Gastroesophageal sphincter (tissue), 4 donors: ENCODE measurements around the gene ZNF575. TPM values are rescaled to one million over a fixed set of nuclear protein-coding genes. Genes with fewer than 3 reads are reported as not detected.

Source experiments
- ATAC-seq: fragments of 150-250 bp; one replicate; pipeline ENCODE4 v1.9.1; 2016; ENCODE audit warnings: mild to moderate bottlenecking, moderate library complexity
- H3K27ac ChIP-seq, 4 donors: fragments of 200-600 bp; sonication (generic) in 3 of 4; 1 replicate in 3 of 4; 2 replicates in 1 of 4; pipeline ENCODE4 v1.5.1; 2016 to 2019
- H3K27me3 ChIP-seq: fragments of 200-600 bp; sonication (generic); one replicate; pipeline ENCODE4 v1.5.1; 2019
- H3K36me3 ChIP-seq, 2 donors: fragments of 200-600 bp; sonication (generic); one replicate each; pipeline ENCODE4 v1.5.1; 2019; ENCODE audit warnings: control low read depth in 1 of 2
- H3K4me1 ChIP-seq, 3 donors: fragments of 200-600 bp; sonication (generic); 1 replicate in 2 of 3; 2 replicates in 1 of 3; pipeline ENCODE4 v1.5.1; 2016 to 2019; ENCODE audit warnings: control low read depth in 2 of 3
- H3K4me3 ChIP-seq, 2 donors: fragments of 200-600 bp; sonication (generic); one replicate each; pipeline ENCODE4 v1.5.1; 2019; ENCODE audit warnings: mild to moderate bottlenecking in 1 of 2, moderate library complexity in 1 of 2
- H3K9me3 ChIP-seq, 3 donors: fragments of 200-600 bp; sonication (generic); one replicate each; pipeline ENCODE4 v1.5.1; 2017 to 2019; ENCODE audit warnings: control low read depth in 2 of 3
- EP300 ChIP-seq: sonication (generic); formaldehyde crosslinking; IDR thresholded peaks from one replicate; pipeline ENCODE4 v1.6.1; 2017; ENCODE audit warnings: antibody characterized with exemption, mild to moderate bottlenecking
- POLR2A ChIP-seq, 2 donors: fragments of 450-650 bp; IDR thresholded peaks; one replicate each; pipeline ENCODE4 v1.6.1; 2017; ENCODE audit warnings: antibody characterized with exemption in 2 of 2, mild to moderate bottlenecking in 2 of 2, moderate library complexity in 1 of 2
- POLR2AphosphoS5 ChIP-seq: sonication (generic); formaldehyde crosslinking; IDR thresholded peaks from one replicate; pipeline ENCODE4 v1.6.1; 2017; ENCODE audit warnings: antibody characterized with exemption
- WGBS, 2 donors: methylation state at CpG; one replicate each; pipeline ENCODE4 v1.1.5; 2018; ENCODE audit warnings: low coverage in 1 of 2; 5-methylcytosine and 5-hydroxymethylcytosine counted together
- total RNA-seq, 4 donors: library from RNA; depleted of rRNA; stranded (reverse); fragments of >200 nt; gene quantifications; one replicate each; pipeline ENCODE4 v1.1.0, GENCODE V29; 2016
- TF ChIP-seq, protein P1 (sequence below), 4 experiments: fragments of 200-600 bp in 2 of 4; fragments of 450-650 bp in 2 of 4; sonication (generic) in 1 of 4; IDR thresholded peaks; one replicate each; pipeline ENCODE4 v1.5.1; 2017 to 2019; ENCODE audit warnings: antibody characterized with exemption in 4 of 4, mild to moderate bottlenecking in 2 of 4, moderate library complexity in 2 of 4

Gene ZNF575
- total RNA-seq, 4 donors from 2014 or later = 0.66 to 3.3 TPM; not detected in 2

DNA sequence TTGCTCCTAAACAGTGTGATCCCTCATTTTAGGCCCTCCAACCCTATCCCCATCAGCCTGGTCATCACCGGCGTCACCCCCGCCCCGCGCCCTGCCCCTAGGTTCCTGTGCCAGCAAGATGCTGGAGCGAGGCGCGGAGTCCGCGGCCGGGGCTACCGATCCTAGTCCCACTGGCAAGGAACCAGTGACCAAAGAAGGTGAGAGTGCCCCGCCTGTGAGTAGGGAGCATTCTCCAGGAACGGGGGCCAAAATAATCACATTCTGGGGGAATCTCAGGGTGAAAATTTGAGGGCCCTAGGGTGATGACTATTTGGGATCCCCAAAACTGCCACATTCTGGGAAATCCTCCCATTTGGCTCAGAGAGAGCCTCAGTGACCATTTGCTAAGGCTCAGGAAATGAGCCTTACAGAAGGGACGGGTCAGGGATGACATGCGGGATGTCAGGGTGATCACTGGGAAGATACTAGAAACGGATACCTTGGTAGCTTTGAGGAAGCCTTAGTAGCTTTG is 1.4 kb downstream of the ZNF575 start:
- Histone ChIP-seq H3K27ac (peak overlapping the region; percentile 57 to 96 (median 90)), H3K4me3 (peak overlapping the region; percentile 29 to 70), H3K27me3 (no peaks in the 10 kb centered on the region), H3K9me3 (peaks cover 0 to 8% (median 0%) of the 10 kb centered on the region in 3 donors), H3K36me3 (peaks cover 0 to 25% of the 10 kb centered on the region in 2 donors), H3K4me1 (peaks cover 0 to 37% (median 11%) of the 10 kb centered on the region in 3 donors)
- no peak for ATAC-seq
- TF ChIP-seq EP300 (no peak), POLR2AphosphoS5 (no peak), POLR2A (IDR thresholded peaks at IDR 0.05) (no peak)
- TF ChIP-seq, protein P1, sequence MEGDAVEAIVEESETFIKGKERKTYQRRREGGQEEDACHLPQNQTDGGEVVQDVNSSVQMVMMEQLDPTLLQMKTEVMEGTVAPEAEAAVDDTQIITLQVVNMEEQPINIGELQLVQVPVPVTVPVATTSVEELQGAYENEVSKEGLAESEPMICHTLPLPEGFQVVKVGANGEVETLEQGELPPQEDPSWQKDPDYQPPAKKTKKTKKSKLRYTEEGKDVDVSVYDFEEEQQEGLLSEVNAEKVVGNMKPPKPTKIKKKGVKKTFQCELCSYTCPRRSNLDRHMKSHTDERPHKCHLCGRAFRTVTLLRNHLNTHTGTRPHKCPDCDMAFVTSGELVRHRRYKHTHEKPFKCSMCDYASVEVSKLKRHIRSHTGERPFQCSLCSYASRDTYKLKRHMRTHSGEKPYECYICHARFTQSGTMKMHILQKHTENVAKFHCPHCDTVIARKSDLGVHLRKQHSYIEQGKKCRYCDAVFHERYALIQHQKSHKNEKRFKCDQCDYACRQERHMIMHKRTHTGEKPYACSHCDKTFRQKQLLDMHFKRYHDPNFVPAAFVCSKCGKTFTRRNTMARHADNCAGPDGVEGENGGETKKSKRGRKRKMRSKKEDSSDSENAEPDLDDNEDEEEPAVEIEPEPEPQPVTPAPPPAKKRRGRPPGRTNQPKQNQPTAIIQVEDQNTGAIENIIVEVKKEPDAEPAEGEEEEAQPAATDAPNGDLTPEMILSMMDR (IDR thresholded peaks at IDR 0.05) = no peak
- WGBS, 2 donors = 0 to 10% methylated on average over 2 to 5 of the region's 17 CpGs

DNA sequence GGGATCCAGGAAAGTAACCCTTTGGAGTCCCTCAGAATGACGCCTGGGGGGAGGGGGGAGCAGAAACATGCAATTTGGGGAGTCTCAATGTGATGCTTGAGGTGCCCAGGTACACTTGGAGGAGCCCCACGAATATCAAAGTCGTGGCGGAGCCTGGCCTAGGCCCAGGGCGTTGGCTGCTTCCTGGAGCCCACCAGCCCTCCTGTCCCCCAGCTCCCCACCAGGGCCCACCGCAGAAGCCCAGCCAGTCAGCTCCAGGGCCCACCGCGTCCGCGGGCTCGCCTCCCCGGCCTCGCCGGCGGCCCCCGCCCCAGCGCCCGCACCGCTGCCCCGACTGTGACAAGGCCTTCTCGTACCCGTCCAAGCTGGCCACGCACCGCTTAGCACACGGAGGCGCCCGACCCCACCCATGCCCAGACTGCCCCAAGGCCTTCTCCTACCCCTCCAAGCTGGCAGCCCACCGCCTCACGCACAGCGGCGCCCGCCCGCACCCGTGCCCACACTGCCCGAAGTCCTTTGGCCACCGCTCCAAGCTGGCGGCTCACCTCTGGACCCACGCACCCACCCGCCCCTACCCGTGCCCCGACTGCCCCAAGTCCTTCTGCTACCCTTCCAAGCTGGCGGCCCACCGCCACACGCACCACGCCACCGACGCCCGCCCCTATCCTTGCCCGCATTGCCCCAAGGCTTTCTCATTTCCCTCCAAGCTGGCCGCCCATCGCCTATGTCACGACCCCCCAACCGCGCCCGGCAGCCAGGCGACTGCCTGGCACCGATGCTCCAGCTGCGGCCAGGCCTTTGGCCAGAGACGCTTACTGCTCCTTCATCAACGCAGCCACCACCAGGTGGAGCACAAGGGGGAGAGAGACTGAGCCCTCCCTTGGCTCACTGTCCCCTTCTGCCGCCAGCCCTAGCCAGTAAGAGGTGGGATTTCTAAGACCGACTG is 2.1 kb downstream of the ZNF575 start:
- peaks cover 0 to 32% of the 10 kb centered on the region in 2 donors for H3K36me3 ChIP-seq
- peak overlapping the region; percentile 57 to 96 (median 90) for H3K27ac ChIP-seq
- WGBS, 2 donors = 40 to 60% methylated on average over 1 to 5 of the region's 62 CpGs
- ATAC-seq = peak; percentile 11
- peaks cover 0 to 37% (median 11%) of the 10 kb centered on the region in 3 donors for H3K4me1 ChIP-seq
- TF ChIP-seq POLR2A (IDR thresholded peaks at IDR 0.05) (no peak), POLR2AphosphoS5 (peak; percentile 61), EP300 (no peak)
- TF ChIP-seq, protein P1 (IDR thresholded peaks at IDR 0.05) = peak in 3 of 4 experiments; percentile 69 to 83 (median 81)
- peaks cover 0 to 11% (median 0%) of the 10 kb centered on the region in 3 donors for H3K9me3 ChIP-seq
- peak overlapping the region in 1 of 2 donors; percentile 70 for H3K4me3 ChIP-seq
- H3K27me3 ChIP-seq = no peaks in the 10 kb centered on the region

DNA sequence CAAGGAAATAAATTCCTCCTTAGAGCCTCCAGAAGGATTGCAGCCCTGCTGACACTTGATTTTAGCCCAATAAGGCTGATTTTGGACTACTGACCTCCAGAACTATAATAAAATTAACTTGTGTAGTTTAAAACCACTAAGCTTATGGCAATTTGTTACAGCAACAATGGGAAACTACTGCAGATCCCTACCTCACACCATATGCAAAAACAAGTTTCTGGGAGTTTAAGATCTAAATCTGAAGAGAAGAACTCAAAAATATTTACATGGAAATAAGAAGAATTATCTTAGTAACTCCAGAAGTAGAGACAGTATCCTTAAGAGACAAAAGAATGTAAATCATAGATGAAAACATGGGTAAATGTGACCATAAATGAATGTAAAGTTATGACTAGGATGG is 5.9 kb downstream of the ZNF575 start:
- no peak overlapping the region for H3K27ac ChIP-seq
- TF ChIP-seq POLR2AphosphoS5 = no peak
- TF ChIP-seq, protein P1 (IDR thresholded peaks at IDR 0.05) = no peak
- no peak for TF ChIP-seq EP300
- no peak for TF ChIP-seq POLR2A (IDR thresholded peaks at IDR 0.05)
- no peaks in the 10 kb centered on the region for H3K27me3 ChIP-seq
- peaks cover 0 to 11% (median 0%) of the 10 kb centered on the region in 3 donors for H3K9me3 ChIP-seq
- H3K4me3 ChIP-seq = no peak overlapping the region
- H3K4me1 ChIP-seq = peaks cover 0 to 19% (median 11%) of the 10 kb centered on the region in 3 donors
- peaks cover 0 to 70% of the 10 kb centered on the region in 2 donors for H3K36me3 ChIP-seq
- no peak for ATAC-seq

DNA sequence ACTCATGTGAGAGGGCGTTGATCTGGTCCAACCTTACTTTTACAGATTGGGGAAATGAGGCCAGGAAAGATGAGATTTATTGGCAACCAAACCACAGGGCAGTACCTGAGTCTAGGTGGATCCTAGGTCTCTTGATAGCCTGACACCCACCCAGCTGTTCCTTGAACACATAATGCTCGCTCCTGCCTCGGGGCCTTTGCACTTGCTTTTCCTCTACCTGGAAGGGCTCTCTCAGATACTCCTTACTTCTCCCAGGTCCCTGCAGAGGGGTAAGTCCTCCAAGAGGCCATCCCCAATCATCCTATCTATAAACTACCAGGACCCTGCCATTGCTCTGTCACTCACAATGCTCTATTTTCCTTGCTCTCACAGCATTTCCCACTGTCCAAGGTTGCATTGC is 7.4 kb downstream of the ZNF575 start:
- H3K27me3 ChIP-seq = no peaks in the 10 kb centered on the region
- no peak overlapping the region for H3K27ac ChIP-seq
- H3K4me3 ChIP-seq = no peak overlapping the region
- WGBS, 2 donors = 86% methylated on average over 2 of the region's 3 CpGs; no CpG with 5 or more reads in 1 of the 2 donors
- peaks cover 0 to 85% of the 10 kb centered on the region in 2 donors for H3K36me3 ChIP-seq
- H3K4me1 ChIP-seq = peaks cover 0 to 5% (median 3%) of the 10 kb centered on the region in 3 donors
- H3K9me3 ChIP-seq = peaks cover 0 to 11% (median 0%) of the 10 kb centered on the region in 3 donors
- no peak for ATAC-seq
- no peak for TF ChIP-seq POLR2A (IDR thresholded peaks at IDR 0.05)
- TF ChIP-seq POLR2AphosphoS5 = no peak
- TF ChIP-seq, protein P1 (IDR thresholded peaks at IDR 0.05) = no peak
- TF ChIP-seq EP300 = no peak
